Skeletal muscle satellite cell (primary cell): ENCODE data around the gene SPRED3.
"Not testable (repeated sequence)": the region's sequence is repeated elsewhere in the genome, so short reads cannot be mapped to it uniquely, and the experiment has no call there.

Experiments
- H3K27me3 ChIP-seq: 2 replicates; pipeline ENCODE4 v1.7.0; 2013; ENCODE audit warnings: low read length; ENCODE audit not compliant: control insufficient read depth, insufficient read depth
- H3K36me3 ChIP-seq: 2 replicates; pipeline ENCODE4 v1.7.0; 2013; ENCODE audit warnings: mild to moderate bottlenecking, control low read depth, low read length; ENCODE audit not compliant: insufficient read depth
- H3K4me1 ChIP-seq: 2 replicates; pipeline ENCODE4 v1.7.0; 2013; ENCODE audit warnings: low read length; ENCODE audit not compliant: control insufficient read depth, insufficient read depth
- H3K4me2 ChIP-seq: 2 replicates; pipeline ENCODE4 v1.7.0; 2013; ENCODE audit warnings: mild to moderate bottlenecking, low read length
- H3K4me3 ChIP-seq: 2 replicates; pipeline ENCODE4 v1.7.0; 2013; ENCODE audit warnings: low read length
- H3K9ac ChIP-seq: 2 replicates; pipeline ENCODE4 v1.7.0; 2013; ENCODE audit warnings: mild to moderate bottlenecking, low read depth, low read length, moderate library complexity
- H3K9me3 ChIP-seq: replicated peaks from 2 replicates; pipeline ENCODE4 v1.7.0; 2013; ENCODE audit warnings: mild to moderate bottlenecking, control low read depth, low read length

Gene SPRED3

GRCh38 chr19:38399081-38399480, 10.6 kb downstream of the SPRED3 start:
- Histone ChIP-seq H3K9me3 (no peaks in the 10 kb centered on the region), H3K36me3 (peaks cover 17% of the 10 kb centered on the region), H3K4me2 (no peak overlapping the region), H3K4me1 (peaks cover 2% of the 10 kb centered on the region), H3K4me3 (no peak overlapping the region), H3K27me3 (no peaks in the 10 kb centered on the region), H3K9ac (no peak overlapping the region)

DNA sequence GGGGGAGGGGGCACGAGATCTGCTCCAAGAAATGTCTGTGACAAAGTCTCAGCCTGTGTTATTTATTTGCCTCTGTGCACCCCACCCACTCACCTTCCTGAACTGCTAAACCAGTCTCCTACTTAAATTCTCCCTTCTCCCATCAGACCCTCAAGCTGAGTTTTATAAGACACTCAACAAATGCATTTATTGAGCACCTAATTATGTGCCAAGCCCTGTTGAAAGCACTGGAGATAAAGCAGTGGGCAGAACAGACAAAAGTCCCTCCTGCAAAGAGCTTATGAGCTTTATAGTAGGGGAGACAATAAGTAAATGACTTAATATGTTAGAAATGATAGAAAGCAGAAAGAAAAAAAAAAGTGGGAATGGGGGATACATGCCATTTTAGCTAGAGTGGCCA, 11.0 kb downstream of the SPRED3 start:
- Histone ChIP-seq H3K9ac (no peak overlapping the region), H3K4me1 (peaks cover 2% of the 10 kb centered on the region), H3K36me3 (peaks cover 13% of the 10 kb centered on the region), H3K9me3 (no peaks in the 10 kb centered on the region), H3K4me2 (no peak overlapping the region), H3K4me3 (no peak overlapping the region), H3K27me3 (no peaks in the 10 kb centered on the region)

DNA sequence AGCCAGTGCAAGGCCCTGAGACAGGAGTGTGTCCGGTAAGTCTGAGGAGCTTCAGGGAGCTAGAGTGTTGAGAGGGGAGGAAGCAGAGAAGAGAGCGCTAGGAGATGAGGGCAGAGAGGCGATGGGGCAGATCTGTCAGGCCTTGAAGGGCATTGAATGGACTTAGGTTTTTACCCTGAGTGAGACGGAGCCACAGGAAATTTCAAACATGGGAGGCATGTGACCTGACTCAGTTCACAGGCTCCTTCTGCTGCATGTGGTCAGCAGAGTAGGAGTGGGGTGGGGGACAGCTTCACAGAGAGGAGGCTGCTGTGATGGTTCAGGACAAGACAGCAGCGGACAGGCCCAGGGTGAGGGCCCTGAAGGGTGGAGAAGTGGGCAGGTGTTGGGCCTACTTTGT, 11.9 kb downstream of the SPRED3 start:
- H3K4me2 ChIP-seq: no peak overlapping the region
- peaks cover 14% of the 10 kb centered on the region for H3K36me3 ChIP-seq
- H3K27me3 ChIP-seq: no peaks in the 10 kb centered on the region
- no peak overlapping the region for H3K4me3 ChIP-seq
- H3K9me3 ChIP-seq: no peaks in the 10 kb centered on the region
- H3K9ac ChIP-seq: no peak overlapping the region
- peaks cover 2% of the 10 kb centered on the region for H3K4me1 ChIP-seq

- peaks cover 2% of the 10 kb centered on the region for H3K4me1 ChIP-seq
- H3K4me3 ChIP-seq: no peak overlapping the region
- no peak overlapping the region for H3K4me2 ChIP-seq
- H3K9me3 ChIP-seq: no peaks in the 10 kb centered on the region
- H3K27me3 ChIP-seq: no peaks in the 10 kb centered on the region
- peaks cover 9% of the 10 kb centered on the region for H3K36me3 ChIP-seq
- H3K9ac ChIP-seq: no peak overlapping the region
Observed at GRCh38 chr19:38401148-38401547, 12.7 kb downstream of the SPRED3 start.

DNA sequence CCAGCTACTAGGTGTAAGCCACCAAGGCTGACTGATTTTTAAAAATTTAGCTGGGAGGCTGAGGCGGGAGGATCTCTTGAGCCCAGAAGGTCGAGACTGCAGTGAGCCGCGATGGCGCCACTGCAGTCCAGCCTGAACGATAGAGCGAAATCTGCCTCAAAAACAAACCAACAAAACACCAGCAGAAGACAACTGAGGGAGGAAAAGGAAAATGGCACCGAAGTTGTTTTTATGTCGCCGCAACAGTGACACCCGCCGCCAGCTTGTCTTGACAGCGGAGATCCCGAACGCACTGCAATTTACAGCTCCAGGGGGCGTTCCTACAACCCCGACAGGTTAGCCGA, 14.1 kb downstream of the SPRED3 start:
- H3K4me1 ChIP-seq: peaks cover 2% of the 10 kb centered on the region
- peak overlapping the region; percentile 79 for H3K4me2 ChIP-seq
- H3K36me3 ChIP-seq: peaks cover 11% of the 10 kb centered on the region
- no peak overlapping the region for H3K9ac ChIP-seq
- no peaks in the 10 kb centered on the region for H3K27me3 ChIP-seq
- no peaks in the 10 kb centered on the region for H3K9me3 ChIP-seq
- H3K4me3 ChIP-seq: peak overlapping the region; percentile 58

DNA sequence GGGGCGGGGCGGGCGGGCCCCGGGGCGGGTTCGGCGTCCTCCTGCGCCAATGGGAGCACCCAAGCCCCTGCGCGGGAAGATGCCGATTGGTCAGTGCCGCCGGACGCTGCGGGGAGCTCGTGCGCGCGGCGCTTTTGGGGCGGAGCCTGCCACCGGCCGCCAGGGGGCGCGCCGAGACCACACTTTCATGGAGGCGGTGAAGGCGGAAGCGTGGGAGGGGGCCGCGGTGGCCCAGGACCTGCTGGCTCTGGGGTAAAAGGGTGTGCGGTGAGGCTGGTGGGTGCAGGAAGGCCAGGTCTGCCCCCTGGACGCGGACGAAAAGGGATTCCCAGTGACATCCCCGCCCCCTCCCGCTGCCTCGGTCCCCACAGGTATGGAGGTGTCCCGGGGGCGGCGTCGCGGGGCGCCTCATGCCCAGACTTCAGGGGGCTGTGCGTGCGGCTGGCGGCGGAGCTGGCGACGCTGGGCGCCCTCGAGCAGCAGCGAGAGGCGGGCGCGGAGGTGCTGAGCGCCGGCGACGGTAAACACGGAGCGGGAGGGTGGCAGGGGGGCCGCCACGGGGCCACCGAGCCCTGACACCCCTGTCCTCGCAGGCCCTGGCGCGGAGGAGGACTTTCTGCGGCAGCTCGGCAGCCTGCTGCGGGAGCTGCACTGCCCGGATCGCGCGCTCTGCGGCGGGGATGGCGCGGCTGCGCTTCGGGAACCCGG, 14.6 kb downstream of the SPRED3 start, which contains the start of gene FAM98C:
TSS of gene FAM98C (plus strand) at position 127 of the 708 bp plus-strand sequence. CDS start at position 188, 61 bp downstream.
- Histone ChIP-seq H3K9me3 (no peaks in the 10 kb centered on the region), H3K27me3 (no peaks in the 10 kb centered on the region), H3K9ac (peak within 1 kb of the TSS; percentile 88), H3K36me3 (peaks cover 11% of the 10 kb centered on the region), H3K4me3 (peak within 1 kb of the TSS; percentile 87), H3K4me2 (peak within 1 kb of the TSS; percentile 95), H3K4me1 (peaks cover 2% of the 10 kb centered on the region)

DNA sequence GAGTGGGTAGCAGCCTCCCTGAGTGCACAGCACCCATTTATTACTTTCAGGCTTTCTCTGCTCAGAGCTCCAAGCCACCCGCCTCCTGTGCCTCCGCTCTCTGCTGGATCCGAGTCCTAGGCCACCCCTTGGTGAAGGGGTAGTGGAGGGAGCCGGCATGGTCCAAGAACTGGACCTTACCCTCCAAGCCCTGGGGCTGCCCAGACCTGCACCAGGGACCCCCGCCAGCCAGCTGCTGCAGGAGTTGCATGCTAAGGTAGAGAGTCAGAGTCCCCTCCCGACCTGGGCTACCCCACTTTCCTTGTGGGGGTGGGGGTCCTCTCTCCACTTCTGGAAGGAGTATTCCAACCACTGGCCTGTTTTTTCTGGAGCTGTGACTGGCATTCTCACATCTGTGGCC, 16.4 kb downstream of the SPRED3 start:
- Histone ChIP-seq H3K4me1 (peaks cover 2% of the 10 kb centered on the region), H3K9ac (no peak overlapping the region), H3K4me3 (no peak overlapping the region), H3K36me3 (peaks cover 11% of the 10 kb centered on the region), H3K9me3 (no peaks in the 10 kb centered on the region), H3K27me3 (no peaks in the 10 kb centered on the region), H3K4me2 (no peak overlapping the region)

DNA sequence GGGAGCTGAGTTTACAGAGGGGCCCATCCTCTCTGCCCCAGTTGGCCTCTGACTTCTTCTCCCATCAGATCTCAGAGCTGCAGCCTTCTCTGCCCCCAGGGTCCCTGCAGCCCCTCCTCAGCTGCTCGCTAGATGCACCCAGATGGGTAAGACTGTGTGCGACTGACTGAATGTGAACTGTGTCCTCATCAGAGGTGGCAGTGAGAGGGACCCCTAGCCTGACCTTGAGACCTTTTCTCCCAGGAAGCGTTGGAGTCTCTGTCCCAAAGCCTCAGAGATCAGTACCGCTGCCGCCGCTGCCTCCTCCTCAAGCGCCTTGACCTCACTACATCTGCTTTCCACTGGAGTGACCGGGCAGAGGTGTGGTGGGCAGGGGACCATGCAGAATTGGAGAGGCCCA, 16.8 kb downstream of the SPRED3 start:
- peaks cover 11% of the 10 kb centered on the region for H3K36me3 ChIP-seq
- no peak overlapping the region for H3K9ac ChIP-seq
- no peaks in the 10 kb centered on the region for H3K27me3 ChIP-seq
- H3K4me1 ChIP-seq: peaks cover 2% of the 10 kb centered on the region
- no peak overlapping the region for H3K4me3 ChIP-seq
- H3K4me2 ChIP-seq: no peak overlapping the region
- H3K9me3 ChIP-seq: no peaks in the 10 kb centered on the region

DNA sequence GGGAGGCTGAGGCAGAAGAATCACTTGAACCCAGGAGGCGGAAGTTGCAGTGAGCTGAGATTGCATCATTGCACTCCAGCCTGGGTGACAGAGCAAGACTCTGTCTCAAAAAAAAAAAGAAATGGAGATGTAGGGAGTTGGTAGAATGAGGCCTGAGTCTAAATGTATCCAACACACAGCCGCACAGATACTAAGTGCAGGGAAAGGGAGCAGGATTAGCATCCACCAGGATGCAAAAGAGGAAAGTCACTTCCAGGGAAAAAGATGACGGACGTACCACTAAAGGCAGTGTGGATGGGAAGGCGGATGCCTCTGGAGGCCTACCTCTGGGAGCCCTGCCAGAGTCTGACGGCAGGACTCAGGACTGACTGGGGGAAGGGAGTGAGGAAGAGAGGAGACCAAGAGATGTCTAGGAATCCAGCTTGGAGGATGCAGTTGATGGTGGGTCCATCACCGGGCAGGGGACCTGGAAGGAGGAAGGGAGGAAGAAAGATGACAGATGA, 21.2 kb downstream of the SPRED3 start:
- Histone ChIP-seq H3K27me3 (no peaks in the 10 kb centered on the region), H3K4me3 (no peak overlapping the region), H3K4me2 (no peak overlapping the region), H3K4me1 (no peaks in the 10 kb centered on the region), H3K36me3 (peaks cover 11% of the 10 kb centered on the region), H3K9me3 (no peaks in the 10 kb centered on the region), H3K9ac (no peak overlapping the region)

DNA sequence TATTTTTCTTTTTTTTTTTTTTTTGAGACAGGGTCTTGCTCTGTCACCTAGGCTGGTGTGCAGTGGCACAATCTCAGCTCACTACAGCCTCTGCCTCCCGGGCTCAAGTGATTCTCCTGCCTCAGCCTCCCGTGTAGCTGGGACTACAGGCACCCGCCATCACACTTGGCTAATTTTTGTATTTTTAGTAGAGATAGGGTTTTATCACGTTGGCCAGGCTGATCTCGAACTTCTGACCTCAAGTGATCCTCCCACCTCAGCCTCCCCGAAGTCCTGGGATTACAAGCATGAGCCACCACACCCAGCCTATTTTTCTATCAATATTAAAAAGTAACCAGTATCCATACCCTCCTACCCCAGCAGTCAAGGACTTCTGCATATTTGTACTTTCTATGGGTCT, 21.9 kb downstream of the SPRED3 start:
- H3K36me3 ChIP-seq, H3K4me2 ChIP-seq: not testable (repeated sequence)

DNA sequence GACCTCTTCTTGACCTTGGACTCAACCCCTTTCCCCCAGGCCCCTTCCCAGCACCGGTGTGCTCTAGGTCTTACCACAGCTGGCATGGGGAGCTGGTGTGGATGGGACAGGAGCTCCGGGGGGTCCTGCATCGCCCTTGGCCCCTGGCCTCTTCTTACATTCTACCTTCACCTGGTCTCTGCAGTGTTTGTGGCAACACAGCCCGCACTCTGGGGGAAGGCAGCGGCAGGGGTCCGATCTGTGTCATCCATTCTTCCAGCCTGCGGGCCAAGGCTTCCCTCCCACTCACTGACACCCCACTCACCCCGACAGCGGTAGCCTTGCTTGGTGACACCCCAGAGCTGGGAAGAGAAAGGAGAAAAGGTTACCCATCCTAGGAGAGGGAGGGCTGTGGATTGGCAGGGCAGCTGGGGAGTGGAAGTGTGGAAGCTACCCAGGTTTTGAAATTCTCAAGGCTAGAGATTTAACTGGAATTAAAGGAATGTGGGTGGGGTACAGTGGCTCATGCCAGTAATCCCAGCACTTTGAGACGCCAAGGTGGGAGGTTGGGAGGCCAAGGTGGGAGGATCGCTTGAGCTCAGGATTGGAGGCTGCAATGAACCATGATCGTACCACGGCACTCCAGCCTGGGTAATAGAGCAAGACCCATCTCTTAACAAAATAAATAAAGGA, 22.7 kb downstream of the SPRED3 start:
- H3K9me3 ChIP-seq: no peaks in the 10 kb centered on the region
- H3K4me2 ChIP-seq: no peak overlapping the region
- no peaks in the 10 kb centered on the region for H3K27me3 ChIP-seq
- no peak overlapping the region for H3K4me3 ChIP-seq
- H3K36me3 ChIP-seq: peaks cover 7% of the 10 kb centered on the region
- H3K9ac ChIP-seq: no peak overlapping the region
- H3K4me1 ChIP-seq: no peaks in the 10 kb centered on the region

More for the DNA sequence above, 21.9 kb downstream of the SPRED3 start:
- H3K4me1 ChIP-seq, H3K4me3 ChIP-seq, H3K9ac ChIP-seq, H3K27me3 ChIP-seq, H3K9me3 ChIP-seq: not testable (repeated sequence)

GRCh38 chr19:38411898-38412297, 23.4 kb downstream of the SPRED3 start:
- H3K36me3 ChIP-seq, H3K27me3 ChIP-seq, H3K9ac ChIP-seq, H3K9me3 ChIP-seq, H3K4me3 ChIP-seq, H3K4me2 ChIP-seq, H3K4me1 ChIP-seq: not testable (repeated sequence)
